Measurements from ENCODE around the gene CDK5. TPM values are rescaled to one million over a fixed set of nuclear protein-coding genes. Genes with fewer than 3 reads are reported as not detected.

The CDK5 gene
- total RNA-seq (1 to 10 TPM; 3.1 to 3.5 TPM), total RNA-seq (0.40 to 19.8 (median 6.4) reads per million in 172 experiments)
- polyA plus RNA-seq (2013, experiment 1 of 2): 7.2 TPM
- polyA plus RNA-seq (2013, experiment 2 of 2): 7.3 TPM

- Histone ChIP-seq H3K27me3 (ENCODE audit: control insufficient read depth in 1 of 2, insufficient read depth in 2 of 2, low read length in 2 of 2) (no peaks in the 10 kb centered on the region), H3K36me3 (ENCODE audit: insufficient read depth, low read length) (peaks cover 7% of the 10 kb centered on the region), H3K9me3 (ENCODE audit: control insufficient read depth in 1 of 2, insufficient read depth in 1 of 2, low read length in 2 of 2) (no peaks in the 10 kb centered on the region), H3K4me1 (ENCODE audit: insufficient read depth, low read length) (peaks cover 53% of the 10 kb centered on the region), H3K4me3 (ENCODE audit: low read length) (peak within 1 kb of the TSS; percentile 89), H3K27ac (ENCODE audit: low read depth in 1 of 2, low read length in 2 of 2) (peak within 1 kb of the TSS; percentile 69 to 71)
- H3K27me3 Mint-ChIP-seq: no peaks in the 10 kb centered on the region
- ATAC-seq (ENCODE audit: poor library complexity): peak; percentile 3
- H3K4me3 Mint-ChIP-seq: peak within 1 kb of the TSS; percentile 96
- intact Hi-C loops (cut with DNase I, micrococcal nuclease): loop anchor here (1.0 to 10.0 kb wide), 4 partner anchors 28 to 1343 kb away; partner anchors contain the start of gene ZNF467 (in 1 of the 2)
- ChIA-PET CTCF (no interaction called here), POLR2A (interaction anchor here (1.1 to 2.8 kb wide), 5 partner anchors 23 to 44 kb away, joined by 3 to 17 read pairs (median 11); partner anchors contain the start of genes ABCB8, FASTK and TMUB1)
- DNase-seq: peak in 1 of 14 experiments; percentile 9
- H3K36me3 Mint-ChIP-seq (ENCODE audit: low read depth): peaks cover 5% of the 10 kb centered on the region
- H3K9me3 Mint-ChIP-seq: no peaks in the 10 kb centered on the region
- TF ChIP-seq CTCF (IDR thresholded peaks at IDR 0.05): no peak
- peaks cover 47% of the 10 kb centered on the region for H3K4me1 Mint-ChIP-seq (ENCODE audit: low read depth)
- H3K27ac Mint-ChIP-seq: peak within 1 kb of the TSS; percentile 91
Measured at GRCh38 chr7:151057506-151057988, at the start of gene CDK5. CDK5 (minus strand) TSS chr7:151057897; CDS start chr7:151057848, 49 bp downstream.

GRCh38 chr7:151104411-151105235 lies 46.9 kb upstream of the CDK5 start:
- TF ChIP-seq CTCF (IDR thresholded peaks at IDR 0.05): no peak
- H3K9me3 Mint-ChIP-seq: no peaks in the 10 kb centered on the region
- H3K27me3 Mint-ChIP-seq: no peaks in the 10 kb centered on the region

GRCh38 chr7:151103973-151104372 lies 46.3 kb upstream of the CDK5 start:
- no peak overlapping the region for H3K4me3 ChIP-seq (ENCODE audit: low read length)
- no peaks in the 10 kb centered on the region for H3K9me3 Mint-ChIP-seq
- ATAC-seq (ENCODE audit: poor library complexity) (no peak), DNase-seq (no peak)
- POLR2A ChIA-PET: no interaction called here
- no peak overlapping the region for H3K27ac ChIP-seq (ENCODE audit: low read depth in 1 of 2, low read length in 2 of 2)
- H3K27me3 Mint-ChIP-seq: no peaks in the 10 kb centered on the region
- intact Hi-C loops (cut with DNase I, micrococcal nuclease): no loop called here
- H3K36me3 ChIP-seq (ENCODE audit: insufficient read depth, low read length): no peaks in the 10 kb centered on the region
- no peak for TF ChIP-seq CTCF (IDR thresholded peaks at IDR 0.05)
- H3K9me3 ChIP-seq (ENCODE audit: control insufficient read depth in 1 of 2, insufficient read depth in 1 of 2, low read length in 2 of 2): no peaks in the 10 kb centered on the region
- no peaks in the 10 kb centered on the region for H3K4me1 ChIP-seq (ENCODE audit: insufficient read depth, low read length)
- H3K36me3 Mint-ChIP-seq (ENCODE audit: low read depth): no peaks in the 10 kb centered on the region
- H3K4me3 Mint-ChIP-seq: no peak overlapping the region
- no peaks in the 10 kb centered on the region for H3K27me3 ChIP-seq (ENCODE audit: control insufficient read depth in 1 of 2, insufficient read depth in 2 of 2, low read length in 2 of 2)
- CTCF ChIA-PET: no interaction called here
- no peaks in the 10 kb centered on the region for H3K4me1 Mint-ChIP-seq (ENCODE audit: low read depth)
- H3K27ac Mint-ChIP-seq: no peak overlapping the region

More at GRCh38 chr7:151104411-151105235, 46.9 kb upstream of the CDK5 start:
- DNase-seq (no peak), ATAC-seq (ENCODE audit: poor library complexity) (no peak)
- intact Hi-C loops (cut with DNase I, micrococcal nuclease): no loop called here
- Mint-ChIP-seq H3K36me3 (ENCODE audit: low read depth) (no peaks in the 10 kb centered on the region), H3K4me3 (no peak overlapping the region), H3K27ac (no peak overlapping the region), H3K4me1 (ENCODE audit: low read depth) (no peaks in the 10 kb centered on the region)
- Histone ChIP-seq H3K36me3 (ENCODE audit: insufficient read depth, low read length) (no peaks in the 10 kb centered on the region), H3K27ac (ENCODE audit: low read depth in 1 of 2, low read length in 2 of 2) (no peak overlapping the region), H3K4me3 (ENCODE audit: low read length) (no peak overlapping the region), H3K27me3 (ENCODE audit: control insufficient read depth in 1 of 2, insufficient read depth in 2 of 2, low read length in 2 of 2) (no peaks in the 10 kb centered on the region), H3K9me3 (ENCODE audit: control insufficient read depth in 1 of 2, insufficient read depth in 1 of 2, low read length in 2 of 2) (no peaks in the 10 kb centered on the region), H3K4me1 (ENCODE audit: insufficient read depth, low read length) (no peaks in the 10 kb centered on the region)
- POLR2A ChIA-PET: interaction anchor here (0.6 kb wide), 1 partner anchor 48 kb away, joined by 3 read pairs; no protein-coding TSS in a partner anchor
- CTCF ChIA-PET: interaction anchor here (1.1 kb wide), 1 partner anchor 20 kb away, joined by 3 read pairs; no protein-coding TSS in a partner anchor
